Activated CD8-positive, alpha-beta memory T cell treated with anti-CD3 and anti-CD28 coated beads for 36 hours (primary cell): ENCODE results near the gene DNAJB13. TPM values are rescaled to one million over a fixed set of nuclear protein-coding genes. Genes with fewer than 3 reads are reported as not detected.

Experiments used
- CTCF ChIA-PET: fragments of 350-600 bp; sonication (Branson Sonifier 250); formaldehyde crosslinking; loops from one replicate; lab custom pipeline; 2021; ENCODE audit warnings: antibody characterized with exemption; lab: Charles Lee
- POLR2A ChIA-PET: fragments of 350-600 bp; sonication (Branson Sonifier 250); formaldehyde crosslinking; loops from one replicate; lab custom pipeline; 2021; ENCODE audit warnings: antibody characterized with exemption; lab: Charles Lee
- total RNA-seq, 2 experiments: library from RNA; stranded (reverse); gene quantifications; one replicate each; pipeline ENCODE4 v1.2.3, GENCODE V29; 2021

The DNAJB13 gene
- total RNA-seq, 2 experiments from 2014 or later = 0.40 TPM; not detected in 1

DNA sequence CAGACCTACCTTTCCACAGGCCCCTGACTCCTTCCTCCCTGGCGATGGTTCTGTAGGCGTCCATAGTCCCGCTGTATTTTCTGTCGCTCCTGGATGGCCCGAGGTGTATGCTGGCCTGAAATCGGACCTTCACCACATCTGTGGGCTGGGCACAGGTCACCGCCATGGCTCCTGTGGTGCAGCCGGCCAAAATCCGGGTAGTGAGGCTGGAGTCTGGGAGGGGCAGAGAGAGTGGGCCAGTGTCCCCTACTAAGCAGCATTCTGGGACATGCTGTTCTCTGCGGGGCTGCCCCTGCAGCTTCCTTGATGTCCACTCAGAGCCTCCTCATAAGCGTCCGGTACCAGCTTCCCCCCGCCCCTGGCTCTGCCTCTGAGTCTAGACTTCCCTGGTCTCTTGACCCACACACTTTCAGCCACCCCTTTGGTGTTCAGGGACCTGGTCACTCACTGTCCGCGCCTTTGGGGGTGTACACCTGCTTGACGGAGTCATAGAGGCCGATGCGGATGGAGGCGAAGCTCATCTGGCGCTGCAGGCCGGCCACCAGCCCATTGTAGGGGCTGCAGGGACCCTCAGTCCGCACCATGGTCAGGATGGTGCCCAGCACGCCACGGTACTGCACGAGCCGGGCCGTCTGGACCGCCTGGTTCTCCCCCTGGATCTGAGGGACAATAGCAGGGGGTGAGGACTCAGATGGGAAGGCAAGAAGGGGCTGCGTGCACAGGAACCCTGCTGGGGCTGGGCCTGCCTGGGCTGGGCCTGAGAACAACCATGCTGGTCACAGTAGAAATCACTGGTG is 55.1 kb downstream of the DNAJB13 start:
- CTCF ChIA-PET = interaction anchor here (1.1 to 1.3 kb wide), 2 partner anchors 11 to 42 kb away, joined by 3 to 4 read pairs; no protein-coding TSS in a partner anchor
- POLR2A ChIA-PET = interaction anchor here (0.7 to 2.4 kb wide), 2 partner anchors 24 to 34 kb away, joined by 3 to 7 read pairs; no protein-coding TSS in a partner anchor

- ChIA-PET POLR2A (no interaction called here), CTCF (no interaction called here)
Measured at GRCh38 chr11:74006743-74007304, 56.0 kb downstream of the DNAJB13 start.

DNA sequence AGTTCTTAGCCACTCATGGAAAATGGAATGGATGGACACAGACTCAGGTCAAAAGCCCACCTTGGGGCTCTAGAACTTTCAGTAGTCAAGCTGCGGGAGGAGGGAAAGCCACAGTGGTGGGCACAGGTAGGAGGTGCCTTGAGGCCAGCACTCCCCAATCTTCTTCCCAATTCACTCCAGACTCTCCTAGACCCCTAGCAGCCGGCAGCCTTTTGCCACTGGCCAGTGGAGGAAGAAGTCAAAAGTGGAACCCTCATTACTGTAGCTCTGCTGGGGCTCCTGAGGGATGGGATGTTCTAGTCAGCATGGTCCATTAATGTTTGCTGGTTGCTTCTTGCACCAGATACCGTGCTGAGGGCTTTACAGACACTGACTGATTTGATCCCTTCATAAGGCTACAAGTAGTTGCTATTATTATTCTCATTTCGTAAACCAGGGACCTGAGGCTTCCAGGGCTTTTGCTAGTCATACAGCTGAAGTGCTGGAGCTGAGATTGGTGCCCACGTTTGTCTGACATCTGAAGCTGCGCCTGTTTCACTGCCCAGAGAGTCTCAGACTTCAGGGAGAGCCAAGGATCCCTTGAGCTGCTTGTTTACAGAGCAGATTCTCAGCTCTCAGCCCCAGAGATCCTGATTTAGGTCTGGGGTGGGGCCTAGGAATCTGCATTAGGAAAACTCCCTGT is 57.0 kb downstream of the DNAJB13 start:
- POLR2A ChIA-PET = interaction anchor here (1.2 kb wide), 1 partner anchor 18 kb away, joined by 5 read pairs; no protein-coding TSS in a partner anchor
- CTCF ChIA-PET = no interaction called here

DNA sequence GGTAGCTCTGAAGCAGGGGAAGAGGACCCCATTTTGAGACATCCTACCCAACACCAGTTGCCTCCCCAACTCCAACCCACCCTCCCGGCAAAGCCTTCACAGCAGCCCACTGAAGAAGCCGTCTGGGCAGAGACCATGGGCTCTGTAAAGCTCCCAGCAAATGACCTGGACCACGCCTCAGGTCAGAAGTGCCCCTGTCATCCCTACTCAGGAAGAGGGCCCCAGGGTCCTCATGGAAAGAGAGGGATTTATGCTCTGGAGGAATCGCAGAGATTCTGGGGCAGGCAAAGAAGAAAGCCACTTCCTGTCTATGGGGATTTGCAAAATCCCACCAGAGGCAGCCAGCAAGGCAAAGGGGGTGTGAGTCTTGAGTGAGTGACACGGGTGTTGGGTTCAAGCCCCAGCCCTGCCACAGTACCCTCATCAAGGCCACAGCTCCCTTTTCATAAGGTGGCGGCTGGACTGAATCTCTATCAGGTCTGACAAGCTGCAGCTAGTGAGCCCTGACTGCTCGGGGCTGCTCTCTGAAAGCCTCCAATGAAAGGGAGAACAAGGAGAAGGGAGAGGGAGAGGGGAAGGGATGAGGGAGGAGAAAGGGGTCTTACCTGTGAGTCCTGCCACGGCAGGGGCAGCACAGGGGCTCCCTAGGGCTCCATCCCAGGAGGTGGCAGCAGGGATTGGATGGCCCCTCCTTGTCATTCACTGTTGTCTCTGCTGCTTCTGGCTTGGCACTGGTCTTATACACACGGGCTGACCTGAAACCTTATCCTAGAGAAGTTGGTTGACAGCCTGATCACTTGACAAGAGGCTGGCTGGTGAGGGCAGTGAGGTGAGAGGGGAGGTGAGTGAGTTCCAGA is 57.8 kb downstream of the DNAJB13 start, which contains the start of gene UCP3:
Gene UCP3 (minus strand): TSS at position 713 of the 857 bp plus-strand sequence. CDS start 2,043 bp downstream, outside the sequence.
- ChIA-PET POLR2A (interaction anchor here (1.2 kb wide), 1 partner anchor 17 kb away, joined by 5 read pairs; no protein-coding TSS in a partner anchor), CTCF (no interaction called here)

- CTCF ChIA-PET = no interaction called here
- POLR2A ChIA-PET = no interaction called here
Measured at GRCh38 chr11:74009230-74009547, 58.4 kb downstream of the DNAJB13 start.

GRCh38 chr11:74009675-74010305 is 59.0 kb downstream of the DNAJB13 start:
- POLR2A ChIA-PET = interaction anchor here (0.7 to 1.5 kb wide), 4 partner anchors 15 to 38 kb away, joined by 3 to 6 read pairs (median 4); partner anchors contain the start of gene UCP2
- CTCF ChIA-PET = interaction anchor here (2.5 kb wide), 1 partner anchor 8 kb away, joined by 8 read pairs; no protein-coding TSS in a partner anchor

- POLR2A ChIA-PET = interaction anchor here (0.7 to 1.6 kb wide), 5 partner anchors 15 to 39 kb away, joined by 3 to 10 read pairs (median 5); partner anchors contain the start of gene UCP2
- CTCF ChIA-PET = interaction anchor here (1.1 to 2.5 kb wide), 4 partner anchors 8 to 46 kb away, joined by 3 to 8 read pairs (median 5); no protein-coding TSS in a partner anchor
Measured at GRCh38 chr11:74010306-74011300, 59.8 kb downstream of the DNAJB13 start.

DNA sequence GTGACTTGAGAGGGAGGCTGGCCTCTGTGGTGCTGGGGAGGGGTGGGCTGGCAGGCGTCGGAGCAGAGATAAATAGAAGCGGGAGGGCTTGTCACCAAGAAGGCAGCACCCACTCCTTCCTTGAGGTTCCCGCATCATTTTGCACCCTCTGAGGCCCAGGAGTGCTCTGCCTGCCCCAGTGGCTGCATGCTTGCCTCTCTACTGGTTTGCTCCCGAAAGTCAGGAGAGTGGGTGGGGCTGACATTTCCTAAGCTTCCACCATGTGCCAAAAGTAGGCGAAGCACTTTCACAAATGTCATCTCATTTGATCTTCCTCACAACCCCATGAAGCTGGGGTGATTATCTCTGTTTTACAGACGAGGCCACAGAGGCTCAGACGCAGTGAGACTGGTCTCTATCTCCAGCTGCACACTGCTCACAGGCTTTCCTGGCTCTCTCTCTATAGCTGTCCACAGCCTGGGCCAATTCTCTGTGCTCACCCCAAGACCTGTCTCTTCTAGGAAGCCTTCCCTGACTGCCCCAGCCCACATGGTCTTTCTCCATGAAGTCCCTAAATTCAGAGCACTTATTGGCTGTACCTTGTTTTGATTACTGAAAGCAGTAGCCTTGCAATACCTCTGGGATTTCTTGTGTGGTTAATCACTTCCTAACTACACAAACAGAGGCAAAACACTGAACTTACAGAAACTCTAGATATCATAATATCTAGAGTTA is 60.7 kb downstream of the DNAJB13 start:
- ChIA-PET CTCF (interaction anchor here (0.6 to 2.5 kb wide), 6 partner anchors 9 to 640 kb away, joined by 3 to 8 read pairs (median 4); no protein-coding TSS in a partner anchor), POLR2A (interaction anchor here (0.5 to 1.6 kb wide), 5 partner anchors 11 to 45 kb away, joined by 3 to 14 read pairs (median 10); no protein-coding TSS in a partner anchor)

GRCh38 chr11:74012074-74012809 is 61.4 kb downstream of the DNAJB13 start:
- ChIA-PET POLR2A (interaction anchor here (0.5 to 1.6 kb wide), 5 partner anchors 12 to 46 kb away, joined by 3 to 14 read pairs (median 10); no protein-coding TSS in a partner anchor), CTCF (interaction anchor here (0.6 to 2.5 kb wide), 7 partner anchors 10 to 641 kb away, joined by 3 to 8 read pairs (median 4); no protein-coding TSS in a partner anchor)

GRCh38 chr11:74013141-74013540 is 62.3 kb downstream of the DNAJB13 start:
- CTCF ChIA-PET = interaction anchor here (0.5 kb wide), 1 partner anchor 72 kb away, joined by 3 read pairs; no protein-coding TSS in a partner anchor
- POLR2A ChIA-PET = no interaction called here

- POLR2A ChIA-PET = interaction anchor here (2.2 kb wide), 1 partner anchor 32 kb away, joined by 6 read pairs; the partner anchor contains the start of gene UCP2
- CTCF ChIA-PET = no interaction called here
Measured at GRCh38 chr11:74014880-74015279, 64.1 kb downstream of the DNAJB13 start.

- POLR2A ChIA-PET = interaction anchor here (1.0 to 2.2 kb wide), 3 partner anchors 14 to 44 kb away, joined by 3 to 6 read pairs (median 4); partner anchors contain the start of gene UCP2
- CTCF ChIA-PET = no interaction called here
Measured at GRCh38 chr11:74015919-74016684, 65.3 kb downstream of the DNAJB13 start.

DNA sequence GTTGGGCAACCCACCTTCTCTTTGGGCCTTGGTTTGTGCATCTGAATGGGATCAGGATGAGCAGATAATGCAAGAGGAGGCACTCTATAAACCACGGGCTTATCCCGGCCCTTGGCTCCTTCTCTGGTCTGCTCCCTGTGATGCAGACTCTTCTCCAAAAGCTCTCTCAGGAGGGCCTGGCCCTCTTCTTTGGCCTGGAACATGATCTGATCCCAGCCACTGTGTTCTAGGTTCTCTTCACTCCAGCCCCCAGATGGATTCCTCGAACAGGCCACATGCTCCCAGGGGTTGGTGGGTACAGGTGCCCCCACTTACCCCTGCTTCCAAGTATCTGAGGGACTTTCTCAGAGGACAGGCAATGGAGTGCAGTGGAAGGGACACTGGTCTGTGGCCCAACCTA is 66.8 kb downstream of the DNAJB13 start:
- POLR2A ChIA-PET = no interaction called here
- CTCF ChIA-PET = interaction anchor here (0.6 to 2.0 kb wide), 2 partner anchors 54 to 56 kb away, joined by 4 read pairs; no protein-coding TSS in a partner anchor
